GM18520 (cell line): Measurements from ENCODE around the gene SCN2B.

Source experiments
- ATAC-seq: cut with Tn5 transposase; IDR thresholded peaks from one replicate; pipeline ENCODE4 v1.9.1; 2021; ENCODE audit not compliant: unreplicated experiment

The SCN2B gene

DNA sequence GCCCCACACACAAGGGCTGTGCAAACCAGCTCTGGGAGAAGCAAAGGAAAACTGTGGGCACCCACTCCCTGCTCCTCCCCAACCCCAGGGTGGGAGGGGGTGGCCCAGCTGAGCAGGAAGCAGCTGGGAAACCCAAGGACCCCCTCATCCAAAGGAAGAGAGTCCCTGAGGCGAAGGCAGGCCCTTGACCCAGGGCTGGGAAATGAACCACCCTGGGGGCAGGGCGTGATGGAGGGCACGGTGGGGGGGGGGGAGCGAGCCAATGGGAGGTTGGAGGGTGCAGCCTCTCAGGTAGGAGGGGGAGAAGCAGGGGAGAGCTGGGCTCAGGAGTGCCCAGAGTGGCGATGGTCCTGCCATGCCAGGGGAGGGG is 40.7 kb downstream of the SCN2B start:
- ATAC-seq, result no peak

DNA sequence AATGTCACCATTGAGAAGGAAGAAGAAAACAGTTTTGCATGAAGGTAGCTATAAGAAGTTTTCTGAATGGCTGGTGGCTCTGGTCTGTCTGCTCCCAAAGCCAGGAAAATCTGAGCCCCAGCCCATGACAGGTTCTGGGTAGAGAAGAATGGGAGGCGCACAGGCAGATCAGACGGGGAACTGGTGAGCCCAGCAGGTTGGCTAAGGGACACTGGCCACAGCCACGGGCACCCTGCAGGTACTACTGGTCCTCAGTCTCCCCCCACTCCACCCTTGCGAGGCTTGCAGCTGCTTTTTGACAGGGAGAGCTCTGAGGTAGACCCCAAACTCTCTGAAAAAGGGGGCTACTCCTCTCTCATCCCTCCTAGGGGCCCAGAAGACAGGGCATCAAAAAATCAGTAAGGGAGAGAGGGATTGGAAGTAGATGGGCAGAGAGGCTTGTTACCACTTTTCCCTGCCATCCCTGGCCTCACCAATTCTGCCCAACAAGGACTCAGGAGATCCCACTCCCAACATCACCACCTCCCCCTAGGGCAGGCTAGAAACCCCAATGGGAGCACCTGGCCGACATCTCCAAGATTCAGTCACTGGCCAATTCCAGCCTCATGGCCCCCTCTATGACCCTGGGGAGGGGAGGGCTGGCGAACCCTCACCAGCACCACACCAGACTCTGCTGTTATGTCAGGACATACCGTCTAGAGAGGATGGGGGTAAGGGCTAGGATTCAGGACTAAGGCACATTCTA is 41.2 kb downstream of the SCN2B start:
- no peak for ATAC-seq

DNA sequence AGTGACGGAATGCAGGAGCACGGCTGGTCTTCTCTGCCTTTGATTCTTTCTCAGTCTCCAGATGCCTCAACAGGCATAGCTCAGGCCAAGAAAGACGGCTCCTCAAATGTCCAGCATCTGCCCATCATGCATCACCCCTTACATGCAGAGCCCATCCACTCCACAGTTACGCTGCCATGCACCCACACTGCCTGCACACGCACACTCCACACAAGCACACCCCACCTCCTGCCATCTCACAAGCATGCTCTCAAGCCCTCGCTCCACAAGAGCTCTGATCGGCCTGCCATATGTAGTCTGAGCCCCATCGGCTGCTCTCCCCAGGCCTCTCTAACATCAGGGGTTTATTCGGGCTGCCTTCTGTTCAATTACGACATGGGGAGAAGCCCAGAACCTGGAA is 42.6 kb downstream of the SCN2B start:
- ATAC-seq, result no peak

DNA sequence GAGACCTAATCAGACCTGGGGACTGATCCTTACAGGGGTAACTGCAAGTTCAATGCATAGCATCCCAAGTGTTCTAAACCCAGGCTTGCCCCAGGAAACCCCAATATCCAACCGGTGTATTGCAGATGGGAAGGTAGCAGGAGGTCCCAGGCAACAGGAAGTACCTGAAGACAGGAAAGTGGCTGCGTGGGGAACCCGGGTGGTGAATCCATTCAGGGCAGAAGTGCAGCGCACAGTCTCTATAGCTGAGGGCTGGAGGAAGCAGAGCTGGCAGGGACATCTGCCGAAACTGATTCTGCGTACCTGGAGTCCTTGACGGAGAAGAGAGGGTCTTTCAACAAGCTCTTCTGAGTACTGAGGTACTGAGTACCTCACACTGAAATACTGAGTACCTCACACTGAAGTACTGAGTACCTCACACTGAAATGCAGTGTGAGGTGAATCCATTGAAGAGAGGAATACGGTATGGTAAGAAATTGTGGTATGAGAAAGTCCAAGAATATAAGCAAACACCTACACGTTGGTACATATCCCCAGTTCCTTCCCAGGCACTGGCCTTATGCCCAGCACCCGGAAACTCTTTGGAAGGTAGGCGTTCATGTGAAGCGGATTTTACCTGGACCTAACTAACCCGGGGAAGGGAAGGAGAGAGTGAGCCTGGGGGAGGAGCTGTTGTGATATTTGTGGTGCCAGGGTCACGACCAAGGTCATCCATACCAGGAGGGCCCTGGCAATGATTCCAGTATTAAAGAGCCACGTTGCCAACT is 43.9 kb downstream of the SCN2B start:
- ATAC-seq, result no peak

DNA sequence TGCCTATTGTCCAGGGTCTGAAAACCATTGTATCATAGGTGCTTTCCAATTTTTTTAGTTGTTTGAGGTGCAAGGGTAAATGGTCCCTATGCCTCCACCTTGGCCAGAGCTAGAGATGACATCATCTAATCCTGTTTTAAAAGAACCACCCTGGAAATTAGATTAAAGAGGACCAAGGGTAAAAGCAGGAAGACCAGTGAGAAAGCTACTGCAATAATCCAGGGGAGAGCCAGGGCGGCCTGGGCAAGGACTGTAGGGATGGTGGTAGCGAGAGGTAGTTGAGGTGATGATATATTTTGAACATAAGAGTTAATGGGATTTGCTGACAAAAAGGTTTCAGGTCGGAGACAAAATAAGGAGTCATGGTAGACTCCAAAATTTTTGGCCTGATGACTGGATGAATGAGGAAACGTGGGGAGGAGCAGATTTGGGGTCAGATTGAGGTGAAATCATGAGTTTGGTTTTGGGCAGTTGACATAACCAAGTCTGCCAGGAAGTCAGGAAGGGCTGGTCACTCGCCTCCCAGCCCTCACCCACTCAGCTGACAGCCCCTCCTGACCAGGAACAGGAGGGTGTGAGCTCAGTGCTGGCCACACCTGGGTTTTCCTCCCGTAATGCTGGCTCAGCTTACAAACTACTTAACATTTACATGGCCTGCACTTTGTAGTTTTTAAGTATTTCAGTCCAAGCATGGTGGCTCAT is 46.8 kb downstream of the SCN2B start:
- ATAC-seq, result no peak

DNA sequence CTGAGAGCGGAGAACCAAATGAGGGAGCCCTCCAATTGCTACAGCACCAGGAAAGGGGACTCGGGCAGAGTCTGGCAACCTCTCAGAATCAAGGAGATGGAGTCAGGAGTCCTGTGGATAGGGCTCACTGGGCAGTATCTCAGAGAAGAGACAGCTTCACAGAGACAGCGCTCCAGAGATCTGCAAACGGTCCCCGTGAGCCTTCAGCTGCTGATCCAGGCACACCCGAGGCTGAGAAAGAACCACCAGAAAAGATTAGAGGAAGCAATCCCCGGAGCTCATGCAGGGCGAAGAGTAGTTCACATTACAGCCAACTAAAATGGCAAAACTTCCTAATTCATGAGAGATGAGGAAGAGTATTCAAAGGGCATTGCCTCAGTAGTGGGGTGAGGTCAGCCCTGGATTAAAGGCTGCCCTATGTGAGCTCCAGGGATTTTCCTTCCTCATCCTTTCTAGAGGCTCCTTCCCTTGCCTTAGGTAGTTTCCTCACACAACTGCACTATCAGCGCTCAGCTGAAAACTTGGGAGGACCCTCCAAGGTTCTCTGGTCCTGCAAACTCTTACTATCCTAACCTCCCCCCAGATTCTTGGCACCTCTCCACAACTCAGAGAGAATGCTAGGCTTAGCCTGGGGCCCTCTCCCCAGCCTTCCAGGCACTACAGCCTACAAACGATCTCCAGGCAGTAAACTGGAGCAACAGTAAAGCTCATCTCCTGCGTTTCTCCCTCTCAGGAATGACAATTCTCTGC is 47.5 kb downstream of the SCN2B start:
- ATAC-seq, result no peak

DNA sequence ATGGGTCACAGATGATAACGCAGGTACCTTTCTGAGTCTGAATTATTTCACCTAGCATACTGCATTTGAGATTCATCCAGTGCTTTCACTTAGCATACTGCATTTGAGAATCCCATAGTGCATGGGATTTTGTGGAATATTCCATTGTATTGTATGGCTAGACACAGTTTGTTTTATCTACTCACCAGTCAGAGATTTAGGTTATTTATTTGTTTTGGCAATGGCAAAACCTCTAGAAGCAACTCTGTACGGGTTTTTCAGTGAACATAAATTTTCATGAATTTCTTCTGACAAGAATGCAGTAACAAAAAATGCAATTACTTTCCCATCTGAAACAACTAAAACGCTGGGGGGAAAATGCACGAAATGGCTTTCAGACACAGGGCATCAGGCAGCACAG is 48.1 kb downstream of the SCN2B start:
- no peak for ATAC-seq

DNA sequence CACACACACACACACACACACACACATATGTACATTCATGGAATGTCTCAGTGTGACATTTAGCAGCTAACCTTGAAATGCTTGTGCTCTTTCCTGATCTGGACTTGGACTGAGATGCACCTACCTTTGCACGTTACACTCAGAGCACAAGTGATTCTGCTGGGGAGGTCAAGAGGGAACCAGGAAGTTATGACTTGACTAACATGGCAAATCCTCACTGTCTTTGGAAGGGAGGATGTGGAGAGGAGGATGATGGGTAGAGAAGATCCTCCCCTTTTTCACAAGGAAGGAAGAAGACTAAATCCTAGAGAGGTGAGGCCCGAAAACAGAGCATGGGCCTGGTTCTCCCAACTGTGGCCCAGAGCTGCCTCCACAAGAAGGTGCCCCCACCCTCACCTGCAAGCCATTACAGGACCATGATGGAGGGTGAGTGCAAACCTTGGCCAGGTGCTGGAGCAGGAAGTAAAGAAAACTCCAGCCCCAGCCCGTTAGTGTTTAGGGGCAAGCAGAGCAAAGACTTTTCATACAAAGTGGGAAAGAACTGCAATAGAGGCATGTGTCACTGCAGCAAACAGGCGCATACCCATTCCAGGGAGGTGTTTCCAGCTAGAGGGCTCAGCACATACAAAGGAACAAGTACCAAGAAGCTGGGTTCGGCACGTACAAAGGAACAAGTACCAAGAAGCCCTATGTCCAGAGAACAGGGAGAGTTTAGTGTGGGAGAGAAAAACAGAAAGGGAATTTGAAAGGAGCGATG is 50.2 kb downstream of the SCN2B start:
- ATAC-seq, result no peak

DNA sequence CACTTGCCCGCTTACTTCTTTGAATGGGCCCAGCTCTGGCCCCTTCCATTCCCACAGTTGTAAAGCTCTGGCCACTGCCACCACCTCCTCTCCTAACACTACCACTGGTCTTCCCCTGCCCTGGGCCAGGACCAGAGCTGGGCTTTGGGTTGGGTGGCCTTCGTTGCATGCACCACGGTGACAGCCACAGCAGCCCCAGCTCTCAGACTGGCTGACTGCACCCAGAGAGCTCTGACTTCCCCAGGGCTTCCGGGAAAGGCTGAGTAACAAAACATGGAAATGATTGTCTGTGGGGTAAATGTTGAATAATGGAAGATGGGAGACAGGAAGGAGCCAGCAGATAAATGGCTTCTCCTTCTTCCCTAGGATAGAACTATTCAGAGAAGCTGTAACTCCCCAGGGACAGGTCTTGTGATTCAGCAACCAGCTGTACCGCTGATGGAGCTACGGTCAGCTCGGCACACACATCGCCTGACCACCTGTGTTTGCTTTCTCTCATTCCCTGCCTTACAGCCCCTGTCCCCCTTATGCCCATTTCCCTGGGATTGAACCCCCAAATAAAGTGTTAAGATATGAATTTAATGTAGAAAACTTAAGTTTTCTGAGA is 51.4 kb downstream of the SCN2B start:
- ATAC-seq, result no peak

DNA sequence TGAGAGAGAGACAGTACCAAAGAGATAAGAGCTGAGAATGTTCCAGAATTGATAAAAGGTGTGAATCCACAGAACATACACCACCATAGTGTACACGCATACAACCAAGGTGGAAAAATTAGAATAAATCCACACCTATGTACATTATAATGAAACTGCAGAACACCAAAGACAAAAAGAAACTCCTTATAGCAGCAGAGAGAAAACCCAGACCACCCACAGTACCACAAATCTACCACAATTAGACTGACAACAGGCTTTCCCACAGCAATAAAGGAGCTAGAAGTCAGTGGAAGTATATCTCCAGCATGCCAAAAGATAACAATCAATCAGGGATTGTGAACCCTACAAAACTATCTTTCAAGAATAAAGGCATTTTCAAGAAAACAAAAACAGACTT is 55.6 kb downstream of the SCN2B start:
- no peak for ATAC-seq

DNA sequence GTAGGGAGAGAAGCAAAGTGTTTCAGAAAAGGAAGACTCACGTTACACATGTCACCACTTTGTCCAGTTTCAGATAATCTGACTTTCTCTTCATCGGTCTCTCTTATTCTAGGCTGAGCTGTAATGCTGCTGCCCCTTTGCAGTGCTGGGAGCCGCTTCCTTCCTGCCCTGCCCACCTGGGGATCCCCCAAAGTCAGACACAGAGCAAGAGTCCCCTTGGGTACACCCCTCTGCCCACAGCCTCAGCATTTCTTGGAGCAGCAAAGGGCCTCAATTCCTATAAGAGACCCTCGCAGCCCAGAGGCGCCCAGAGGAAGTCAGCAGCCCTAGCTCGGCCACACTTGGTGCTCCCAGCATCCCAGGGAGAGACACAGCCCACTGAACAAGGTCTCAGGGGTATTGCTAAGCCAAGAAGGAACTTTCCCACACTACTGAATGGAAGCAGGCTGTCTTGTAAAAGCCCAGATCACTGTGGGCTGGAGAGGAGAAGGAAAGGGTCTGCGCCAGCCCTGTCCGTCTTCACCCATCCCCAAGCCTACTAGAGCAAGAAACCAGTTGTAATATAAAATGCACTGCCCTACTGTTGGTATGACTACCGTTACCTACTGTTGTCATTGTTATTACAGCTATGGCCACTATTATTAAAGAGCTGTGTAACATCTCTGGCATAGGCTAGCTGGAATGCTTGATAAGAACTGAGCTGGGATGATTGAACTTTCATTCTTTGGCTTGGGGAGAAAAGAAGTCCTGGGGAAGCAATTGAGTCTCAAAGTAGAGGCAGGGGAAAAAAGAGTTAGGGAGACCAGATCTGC is 58.4 kb downstream of the SCN2B start:
- no peak for ATAC-seq

DNA sequence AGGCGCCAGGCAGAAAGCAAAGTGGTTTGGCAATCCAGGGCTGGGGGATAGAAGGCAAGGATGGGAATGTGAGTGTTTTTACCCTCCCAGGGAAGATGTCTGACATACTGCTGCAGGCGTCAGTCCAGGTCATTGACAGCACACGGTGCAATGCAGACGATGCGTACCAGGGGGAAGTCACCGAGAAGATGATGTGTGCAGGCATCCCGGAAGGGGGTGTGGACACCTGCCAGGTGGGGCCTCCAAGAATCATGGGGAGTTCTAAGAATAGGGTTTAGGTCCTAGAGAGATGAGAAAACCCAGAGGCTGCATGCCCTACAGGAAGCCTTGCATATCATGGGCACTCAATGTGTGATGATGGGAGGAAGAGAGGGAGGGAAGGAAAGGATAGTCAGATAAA is 61.4 kb downstream of the SCN2B start:
- no peak for ATAC-seq

DNA sequence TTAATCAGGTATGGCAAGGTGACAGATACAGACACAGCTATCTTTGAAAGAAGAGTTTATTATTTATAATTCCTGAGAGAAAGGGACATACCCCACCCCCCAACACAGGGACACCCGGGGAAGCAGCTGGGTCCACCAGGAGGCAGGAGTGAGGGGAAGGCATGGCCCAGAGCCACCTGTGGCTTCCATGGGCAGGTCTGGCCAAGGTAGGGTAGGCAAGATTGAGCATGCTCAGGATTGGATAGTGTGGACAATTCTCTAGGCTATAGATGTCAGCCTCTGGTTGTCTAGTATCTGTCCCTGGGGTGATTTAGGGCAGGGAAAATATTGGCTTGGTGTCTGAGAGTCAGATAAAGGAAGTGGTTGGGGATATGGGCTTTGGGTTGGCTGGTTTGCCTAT is 62.2 kb downstream of the SCN2B start:
- no peak for ATAC-seq

DNA sequence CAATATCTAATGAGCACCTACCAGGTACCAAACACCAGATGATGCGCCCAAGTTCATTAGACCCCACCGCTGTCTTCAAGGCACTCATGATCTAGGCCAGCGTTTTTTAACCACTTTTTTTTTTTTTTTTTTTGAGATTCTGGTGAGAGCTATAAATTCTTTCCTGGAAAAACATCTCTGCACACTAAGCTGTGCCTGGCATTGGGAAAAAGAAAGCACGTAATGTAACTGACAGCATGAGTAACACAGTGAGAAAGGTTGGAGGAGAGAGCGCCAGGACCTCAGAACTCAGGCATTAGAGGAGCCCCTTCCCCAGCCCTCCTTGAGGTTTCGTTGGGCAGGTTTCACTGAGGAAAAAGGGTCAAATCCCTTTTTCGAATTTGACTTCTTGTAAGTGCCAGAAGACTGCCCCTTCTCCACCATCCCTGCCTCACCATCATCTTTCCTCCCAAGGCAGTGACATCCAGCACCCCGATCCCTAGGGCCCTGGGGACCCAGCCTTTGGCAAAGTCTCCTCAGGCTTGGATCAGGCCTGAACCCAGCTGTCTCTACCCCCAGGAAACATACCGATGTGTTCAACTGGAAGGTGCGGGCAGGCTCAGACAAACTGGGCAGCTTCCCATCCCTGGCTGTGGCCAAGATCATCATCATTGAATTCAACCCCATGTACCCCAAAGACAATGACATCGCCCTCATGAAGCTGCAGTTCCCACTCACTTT is 63.6 kb downstream of the SCN2B start:
- no peak for ATAC-seq
